HUES6 (cell line): ENCODE data around the gene FBXO22.

Source experiments
- H3K27ac ChIP-seq: 2 replicates; pipeline ENCODE4 v1.7.0; 2013; ENCODE audit warnings: low read depth, mild to moderate bottlenecking, low read length, inconsistent platforms
- H3K27me3 ChIP-seq: 2 replicates; pipeline ENCODE4 v1.6.1; 2013; ENCODE audit warnings: low read length; ENCODE audit not compliant: control insufficient read depth, insufficient read depth
- H3K36me3 ChIP-seq: 2 replicates; pipeline ENCODE4 v1.6.1; 2013; ENCODE audit warnings: low read length; ENCODE audit not compliant: control insufficient read depth, insufficient read depth
- H3K4me1 ChIP-seq: 2 replicates; pipeline ENCODE4 v1.6.1; 2013; ENCODE audit warnings: low read length; ENCODE audit not compliant: control insufficient read depth, insufficient read depth
- H3K4me3 ChIP-seq: 2 replicates; pipeline ENCODE4 v1.5.1; 2013; ENCODE audit warnings: low read depth, low read length
- H3K9ac ChIP-seq: one replicate; pipeline ENCODE4 v1.6.1; 2013; ENCODE audit warnings: mild to moderate bottlenecking, low read length
- H3K9me3 ChIP-seq: 2 replicates; pipeline ENCODE4 v1.6.1; 2013; ENCODE audit warnings: low read depth, low read length; ENCODE audit not compliant: control insufficient read depth, insufficient read depth

Gene FBXO22

GRCh38 chr15:75918135-75918534 is 14.5 kb downstream of the FBXO22 start:
- Histone ChIP-seq H3K9me3 (no peaks in the 10 kb centered on the region), H3K36me3 (peaks cover 76% of the 10 kb centered on the region), H3K27me3 (no peaks in the 10 kb centered on the region), H3K4me3 (no peak overlapping the region), H3K27ac (no peak overlapping the region), H3K9ac (no peak overlapping the region), H3K4me1 (no peaks in the 10 kb centered on the region)

GRCh38 chr15:75920079-75920478 is 16.4 kb downstream of the FBXO22 start:
- H3K27ac ChIP-seq = no peak overlapping the region
- H3K9ac ChIP-seq = no peak overlapping the region
- H3K4me3 ChIP-seq = no peak overlapping the region
- peaks cover 70% of the 10 kb centered on the region for H3K36me3 ChIP-seq
- no peaks in the 10 kb centered on the region for H3K9me3 ChIP-seq
- H3K27me3 ChIP-seq = no peaks in the 10 kb centered on the region
- peaks cover 7% of the 10 kb centered on the region; the same call in 1 of the 2 replicates for H3K4me1 ChIP-seq

DNA sequence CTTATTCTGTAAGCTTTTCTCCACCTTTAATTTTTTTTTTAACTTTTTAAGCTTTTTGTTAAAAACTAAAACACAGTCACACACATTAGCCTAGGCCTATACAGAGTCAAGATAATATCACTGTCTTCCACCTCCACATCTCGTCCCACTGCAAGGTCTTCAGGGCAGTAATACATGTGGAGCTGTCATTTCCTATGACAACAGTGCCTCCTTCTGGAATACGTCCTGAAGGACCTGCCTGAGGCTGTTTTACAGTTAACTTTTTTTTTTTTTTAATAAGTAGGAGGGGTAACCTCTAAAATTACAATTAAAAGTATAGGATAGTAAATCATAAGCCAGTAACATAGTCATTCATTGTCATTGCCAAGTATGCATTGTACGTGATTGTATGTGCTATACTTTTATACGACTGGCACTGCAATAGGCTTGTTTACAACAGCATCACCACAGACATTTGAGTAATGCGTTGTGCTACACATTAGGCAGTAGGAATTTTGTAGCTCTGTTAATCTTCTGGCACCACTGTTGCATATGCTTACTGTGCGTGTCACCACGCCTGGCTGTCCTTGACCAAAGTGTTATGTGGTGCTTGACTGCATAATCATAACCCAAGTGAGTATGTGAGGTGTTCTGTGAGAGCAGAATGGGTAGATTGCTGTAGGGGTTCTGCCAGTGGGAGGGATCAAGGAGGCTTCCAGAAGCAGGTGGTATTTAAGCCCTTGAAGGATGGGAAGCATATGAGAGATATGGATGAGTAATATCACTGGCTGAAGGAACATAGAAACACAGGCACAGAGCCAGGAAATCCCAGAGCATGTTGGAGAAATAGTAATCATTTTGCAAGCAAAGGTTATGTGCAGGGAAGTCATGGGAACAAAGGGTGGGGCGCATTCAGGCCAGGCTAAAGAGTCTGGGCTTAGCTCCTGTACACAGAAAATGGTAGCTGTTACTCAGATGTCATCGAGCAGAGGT is 18.3 kb downstream of the FBXO22 start:
- H3K27ac ChIP-seq = no peak overlapping the region
- no peak overlapping the region for H3K4me3 ChIP-seq
- peaks cover 20% of the 10 kb centered on the region for H3K4me1 ChIP-seq
- H3K36me3 ChIP-seq = peaks cover 60% of the 10 kb centered on the region
- H3K9me3 ChIP-seq = no peaks in the 10 kb centered on the region
- no peaks in the 10 kb centered on the region for H3K27me3 ChIP-seq
- H3K9ac ChIP-seq = no peak overlapping the region

DNA sequence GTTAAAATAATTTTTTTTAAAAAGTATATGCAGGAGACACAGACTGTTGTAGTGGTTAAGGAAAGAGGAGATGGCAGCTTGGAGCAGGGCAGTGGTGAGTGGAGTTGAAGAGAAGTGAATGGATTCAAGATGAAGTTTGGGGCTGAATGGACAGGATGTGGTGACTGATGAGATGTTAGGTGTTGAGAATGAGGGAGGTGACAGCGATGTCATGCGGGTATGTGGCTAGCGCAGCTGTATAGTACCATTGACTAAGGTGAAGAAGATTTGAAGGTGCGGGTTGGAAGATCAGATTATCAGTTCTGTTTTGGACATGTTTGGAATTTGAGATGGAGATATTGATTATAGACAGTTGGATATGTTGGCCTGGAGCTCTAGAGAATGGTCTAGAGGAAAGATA is 20.1 kb downstream of the FBXO22 start:
- peaks cover 43% of the 10 kb centered on the region for H3K36me3 ChIP-seq
- H3K9ac ChIP-seq = no peak overlapping the region
- H3K27ac ChIP-seq = no peak overlapping the region
- H3K4me3 ChIP-seq = no peak overlapping the region
- H3K27me3 ChIP-seq = no peaks in the 10 kb centered on the region
- peaks cover 23% of the 10 kb centered on the region for H3K4me1 ChIP-seq
- H3K9me3 ChIP-seq = no peaks in the 10 kb centered on the region

DNA sequence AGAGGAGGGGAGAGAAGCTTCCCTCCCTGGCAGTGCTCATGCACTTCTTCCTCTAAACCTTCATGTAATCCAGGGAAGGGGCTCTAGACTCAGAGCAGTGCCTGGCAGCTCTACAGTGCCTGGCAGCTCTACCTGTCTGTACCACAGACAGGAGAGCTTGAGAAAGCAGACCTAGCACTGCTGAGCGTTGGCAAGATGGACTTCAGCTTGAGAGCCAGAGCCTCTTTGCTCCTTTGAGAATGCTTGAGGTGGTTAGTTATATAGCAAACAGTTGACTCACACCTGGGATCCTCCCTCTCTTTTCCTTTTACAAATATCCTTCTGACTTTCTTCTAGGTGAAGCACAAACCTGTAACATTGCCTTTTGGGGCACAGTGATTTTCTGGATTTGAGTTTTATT is 20.9 kb downstream of the FBXO22 start:
- Histone ChIP-seq H3K27ac (no peak overlapping the region), H3K9ac (no peak overlapping the region), H3K4me3 (no peak overlapping the region), H3K9me3 (no peaks in the 10 kb centered on the region), H3K4me1 (peaks cover 23% of the 10 kb centered on the region), H3K27me3 (no peaks in the 10 kb centered on the region), H3K36me3 (peaks cover 35% of the 10 kb centered on the region)

- peaks cover 36% of the 10 kb centered on the region for H3K36me3 ChIP-seq
- no peaks in the 10 kb centered on the region for H3K27me3 ChIP-seq
- H3K9ac ChIP-seq = no peak overlapping the region
- H3K9me3 ChIP-seq = no peaks in the 10 kb centered on the region
- peaks cover 23% of the 10 kb centered on the region for H3K4me1 ChIP-seq
- H3K4me3 ChIP-seq = no peak overlapping the region
- H3K27ac ChIP-seq = no peak overlapping the region
These were observed 21.8 kb downstream of the FBXO22 start for GRCh38 chr15:75925440-75925839.

DNA sequence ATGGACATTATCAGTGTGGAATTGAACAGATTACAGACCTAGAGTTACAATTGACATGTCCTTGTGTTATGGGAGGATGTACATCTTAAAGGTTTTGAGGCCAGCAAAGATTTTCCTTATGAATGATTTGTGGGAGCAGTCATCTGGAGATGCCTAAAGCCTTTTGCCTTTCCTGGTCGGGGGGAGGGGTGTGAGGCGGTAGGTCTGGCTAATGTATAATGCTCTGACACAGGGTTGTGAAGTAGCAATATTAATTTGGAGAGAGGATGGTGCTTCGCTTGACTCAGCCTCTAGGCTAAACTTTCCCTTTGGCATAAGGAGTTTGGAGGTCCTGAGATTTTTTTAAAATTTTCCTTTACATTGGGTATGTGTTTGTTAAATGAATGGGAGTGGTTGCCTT is 23.3 kb downstream of the FBXO22 start:
- Histone ChIP-seq H3K36me3 (peaks cover 49% of the 10 kb centered on the region), H3K27ac (no peak overlapping the region), H3K9ac (no peak overlapping the region)

GRCh38 chr15:75927601-75928000 is 23.9 kb downstream of the FBXO22 start:
- Histone ChIP-seq H3K4me1 (peaks cover 23% of the 10 kb centered on the region), H3K9me3 (no peaks in the 10 kb centered on the region), H3K4me3 (no peak overlapping the region), H3K27ac (no peak overlapping the region), H3K36me3 (peaks cover 49% of the 10 kb centered on the region), H3K9ac (no peak overlapping the region), H3K27me3 (no peaks in the 10 kb centered on the region)

More for the DNA sequence above, 23.3 kb downstream of the FBXO22 start:
- Histone ChIP-seq H3K9me3 (no peaks in the 10 kb centered on the region), H3K27me3 (no peaks in the 10 kb centered on the region), H3K4me3 (no peak overlapping the region), H3K4me1 (peaks cover 23% of the 10 kb centered on the region)

GRCh38 chr15:75928680-75929608 is 25.3 kb downstream of the FBXO22 start:
- H3K27me3 ChIP-seq = no peaks in the 10 kb centered on the region
- peaks cover 23% of the 10 kb centered on the region for H3K4me1 ChIP-seq
- no peak overlapping the region for H3K27ac ChIP-seq
- H3K36me3 ChIP-seq = peaks cover 52% of the 10 kb centered on the region
- no peaks in the 10 kb centered on the region for H3K9me3 ChIP-seq
- H3K9ac ChIP-seq = no peak overlapping the region
- H3K4me3 ChIP-seq = no peak overlapping the region

DNA sequence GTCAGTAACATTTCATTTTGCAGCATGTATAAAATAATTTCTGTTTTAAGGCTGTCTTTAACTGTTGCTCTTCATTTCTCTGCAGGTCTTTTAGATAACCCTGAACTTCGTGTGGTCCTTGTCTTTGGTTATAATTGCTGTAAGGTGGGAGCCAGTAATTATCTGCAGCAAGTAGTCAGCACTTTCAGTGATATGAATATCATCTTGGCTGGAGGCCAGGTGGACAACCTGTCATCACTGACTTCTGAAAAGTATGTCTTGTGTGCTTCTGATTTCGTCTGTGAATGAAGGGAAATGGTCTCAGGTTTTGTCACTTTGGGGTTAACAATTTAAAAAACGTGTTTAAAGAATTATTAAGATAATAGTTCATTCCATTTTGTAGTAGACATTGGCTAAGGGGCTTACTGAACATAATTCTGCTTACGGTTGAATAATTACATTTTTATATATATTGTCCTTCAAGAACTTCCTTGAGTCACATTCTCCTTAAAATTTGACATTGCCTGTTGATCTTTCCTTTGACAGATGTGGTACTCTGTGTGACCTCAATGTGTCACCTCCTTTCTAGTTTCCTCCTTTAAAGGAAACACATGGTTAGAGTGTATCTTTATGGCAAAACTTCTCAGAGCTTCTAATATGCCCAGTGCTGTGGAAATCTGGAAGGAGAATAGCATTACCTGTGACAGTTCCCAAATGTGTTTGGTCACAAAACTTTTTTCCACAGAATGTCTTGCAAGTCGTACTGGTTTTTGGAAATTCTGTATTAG is 26.3 kb downstream of the FBXO22 start:
- peaks cover 55% of the 10 kb centered on the region for H3K36me3 ChIP-seq

More for the DNA sequence above, 26.3 kb downstream of the FBXO22 start:
- Histone ChIP-seq H3K4me1 (peaks cover 16% of the 10 kb centered on the region), H3K4me3 (no peak overlapping the region), H3K27me3 (no peaks in the 10 kb centered on the region), H3K9me3 (no peaks in the 10 kb centered on the region), H3K27ac (no peak overlapping the region), H3K9ac (no peak overlapping the region)
